CD14-positive monocyte (primary cell): ENCODE measurements around the gene MSMB. TPM values are rescaled to one million over a fixed set of nuclear protein-coding genes. Genes with fewer than 3 reads are reported as not detected.

Experiments used
- DNase-seq, 3 donors: peaks; one replicate each; pipeline ENCODE4 v3.0.0-alpha.2; 2011 to 2022
- H2AFZ ChIP-seq: 2 replicates; pipeline ENCODE4 v1.6.0; 2012; ENCODE audit warnings: mild to moderate bottlenecking, low read depth, low read length, inconsistent platforms; ENCODE audit not compliant: insufficient read depth, poor library complexity, severe bottlenecking
- H3K27ac ChIP-seq, 2 donors: 1 replicate in 1 of 2; 2 replicates in 1 of 2; pipeline ENCODE4 v1.5.1; 2012 to 2013; ENCODE audit warnings: low read length in 2 of 2, control low read depth in 1 of 2, inconsistent platforms in 1 of 2, low read depth in 1 of 2, mild to moderate bottlenecking in 1 of 2
- H3K27me3 ChIP-seq, 2 donors: one replicate each; pipeline versions ENCODE4 v1.6.0 to v1.6.1; 2011 to 2013; ENCODE audit warnings: low read length in 2 of 2; ENCODE audit not compliant: control insufficient read depth in 2 of 2, insufficient read depth in 2 of 2
- H3K36me3 ChIP-seq, 2 donors: replicated peaks in 1 of 2; 1 replicate in 1 of 2; 2 replicates in 1 of 2; pipeline versions ENCODE4 v1.5.1 to v1.6.1; 2012 to 2013; ENCODE audit warnings: low read length in 2 of 2, control low read depth in 1 of 2, inconsistent platforms in 1 of 2, mild to moderate bottlenecking in 1 of 2; ENCODE audit not compliant: insufficient read depth in 2 of 2, control insufficient read depth in 1 of 2
- H3K4me1 ChIP-seq, 2 donors: 1 replicate in 1 of 2; 2 replicates in 1 of 2; pipeline versions ENCODE4 v1.5.1 to v1.6.1; 2012 to 2013; ENCODE audit warnings: low read length in 2 of 2, control low read depth in 1 of 2, inconsistent platforms in 1 of 2, mild to moderate bottlenecking in 1 of 2, moderate library complexity in 1 of 2; ENCODE audit not compliant: insufficient read depth in 2 of 2, control insufficient read depth in 1 of 2
- H3K4me2 ChIP-seq: replicated peaks from 2 replicates; pipeline ENCODE3; 2012; ENCODE audit warnings: low read length, moderate library complexity, mild to moderate bottlenecking; ENCODE audit not compliant: poor library complexity, severe bottlenecking; ENCODE audit errors: extremely low read depth
- H3K4me3 ChIP-seq, 3 experiments: fragments of 200-600 bp in 1 of 3; sonication (generic) in 1 of 3; replicated peaks in 1 of 3; 1 replicate in 2 of 3; 2 replicates in 1 of 3; pipeline ENCODE4 v1.5.1; 2011 to 2013; ENCODE audit warnings: low read length in 3 of 3, mild to moderate bottlenecking in 3 of 3, control low read depth in 2 of 3, low read depth in 2 of 3, inconsistent platforms in 1 of 3, moderate library complexity in 1 of 3
- H3K79me2 ChIP-seq: 2 replicates; pipeline ENCODE4 v1.6.0; 2012; ENCODE audit warnings: mild to moderate bottlenecking, control low read depth, inconsistent platforms, low read length, moderate library complexity; ENCODE audit not compliant: insufficient read depth
- H3K9ac ChIP-seq: 2 replicates; pipeline ENCODE4 v1.6.0; 2017; ENCODE audit warnings: low read length, mild to moderate bottlenecking; ENCODE audit not compliant: insufficient read depth, poor library complexity, severe bottlenecking
- H3K9me3 ChIP-seq, 2 donors: replicated peaks in 1 of 2; 1 replicate in 1 of 2; 2 replicates in 1 of 2; pipeline versions ENCODE4 v1.5.1 to v1.6.1; 2012 to 2013; ENCODE audit warnings: low read length in 2 of 2, control low read depth in 1 of 2; ENCODE audit not compliant: control insufficient read depth in 1 of 2, insufficient read depth in 1 of 2
- H4K20me1 ChIP-seq: 2 replicates; pipeline ENCODE4 v1.6.0; 2012; ENCODE audit warnings: mild to moderate bottlenecking, low read length, control low read depth, moderate library complexity; ENCODE audit not compliant: insufficient read depth
- H3K27ac Mint-ChIP-seq, 7 donors: one replicate each; pipeline ENCODE4 v1.8.0; 2020; ENCODE audit warnings: mild to moderate bottlenecking in 7 of 7, mixed read lengths in 7 of 7, moderate library complexity in 6 of 7, inconsistent platforms in 2 of 7
- H3K27me3 Mint-ChIP-seq, 3 donors: one replicate each; pipeline ENCODE4 v1.8.0; 2021 to 2022; ENCODE audit warnings: low read depth in 3 of 3, mild to moderate bottlenecking in 3 of 3, mixed read lengths in 3 of 3, moderate library complexity in 3 of 3, inconsistent platforms in 1 of 3
- H3K36me3 Mint-ChIP-seq, 2 donors: one replicate each; pipeline ENCODE4 v1.8.0; 2020; ENCODE audit warnings: mixed read lengths in 2 of 2, inconsistent platforms in 1 of 2, mild to moderate bottlenecking in 1 of 2
- H3K4me1 Mint-ChIP-seq: one replicate; pipeline ENCODE4 v1.8.0; 2020; ENCODE audit warnings: mild to moderate bottlenecking, mixed read lengths
- H3K4me3 Mint-ChIP-seq, 2 donors: one replicate each; pipeline ENCODE4 v1.8.0; 2020; ENCODE audit warnings: mild to moderate bottlenecking in 2 of 2, mixed read lengths in 2 of 2, moderate library complexity in 1 of 2
- H3K9me3 Mint-ChIP-seq, 7 donors: one replicate each; pipeline ENCODE4 v1.8.0; 2020 to 2022; ENCODE audit warnings: mixed read lengths in 7 of 7, mild to moderate bottlenecking in 6 of 7, moderate library complexity in 6 of 7, inconsistent platforms in 2 of 7
- WGBS: methylation state at CpG from one replicate; pipeline ENCODE4 v1.1.5; 2013; ENCODE audit warnings: missing lambda C conversion rate; ENCODE audit not compliant: insufficient coverage; 5-methylcytosine and 5-hydroxymethylcytosine counted together
- intact Hi-C, 2 donors: fragments of 100-400 bp; cut with micrococcal nuclease; formaldehyde crosslinking; loops; one replicate each; pipeline versions ENCODE4 v1.15.0 to v1.15.1; 2023
- polyA plus RNA-seq, 3 donors: library from polyadenylated mRNA; depleted of rRNA in 1 of 3; unstranded in 2 of 3; stranded (reverse) in 1 of 3; fragments of 300-500 nt in 2 of 3; fragments of >200 nt in 1 of 3; fragmentation: Illumina TruSeq in 2 of 3; gene quantifications; 1 replicate in 2 of 3; 2 replicates in 1 of 3; pipeline ENCODE4 v1.2.3, GENCODE V29; 2012 to 2021
- TF ChIP-seq, protein P1 (sequence below): fragments of 200-600 bp; IDR thresholded peaks from one replicate; pipeline ENCODE4 v1.8.0; 2022; ENCODE audit warnings: antibody characterized with exemption, mild to moderate bottlenecking

The MSMB gene
- polyA plus RNA-seq, 3 donors, result not detected

DNA sequence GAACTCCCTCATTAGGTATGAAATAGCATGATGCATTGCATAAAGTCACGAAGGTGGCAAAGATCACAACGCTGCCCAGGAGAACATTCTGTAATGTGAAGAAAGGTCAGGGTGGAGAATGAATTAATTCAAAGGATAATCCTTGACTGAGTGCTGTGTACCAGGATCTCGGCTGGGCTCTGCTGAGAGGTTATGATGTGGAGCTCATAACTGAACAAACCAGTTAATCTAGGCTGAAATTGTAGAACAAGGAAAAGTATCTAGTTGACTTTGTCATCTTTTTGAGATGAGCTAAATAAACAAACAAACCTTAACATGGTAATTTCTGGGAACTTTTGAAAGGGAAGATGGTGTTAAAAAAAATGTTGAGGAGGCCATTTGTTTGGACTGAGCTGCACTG lies 6.1 kb downstream of the MSMB start:
- Histone ChIP-seq H3K4me2 (no peak overlapping the region), H3K79me2 (no peaks in the 10 kb centered on the region), H3K27ac (no peak overlapping the region), H3K36me3 (no peaks in the 10 kb centered on the region), H3K4me3 (no peak overlapping the region), H3K4me1 (no peaks in the 10 kb centered on the region), H4K20me1 (no peaks in the 10 kb centered on the region), H3K9me3 (no peaks in the 10 kb centered on the region), H3K9ac (no peak overlapping the region), H3K27me3 (no peaks in the 10 kb centered on the region), H2AFZ (peak overlapping the region; percentile 16)
- H3K9me3 Mint-ChIP-seq, result peaks cover 0 to 3% (median 0%) of the 10 kb centered on the region in 7 donors
- no peaks in the 10 kb centered on the region for H3K36me3 Mint-ChIP-seq
- WGBS, result 100% methylated on average over 2 of the region's 3 CpGs
- H3K27ac Mint-ChIP-seq, result no peak overlapping the region
- no peak for DNase-seq
- H3K4me1 Mint-ChIP-seq, result peaks cover 2% of the 10 kb centered on the region
- H3K27me3 Mint-ChIP-seq, result peaks cover 0 to 4% (median 0%) of the 10 kb centered on the region in 3 donors
- TF ChIP-seq, protein P1, sequence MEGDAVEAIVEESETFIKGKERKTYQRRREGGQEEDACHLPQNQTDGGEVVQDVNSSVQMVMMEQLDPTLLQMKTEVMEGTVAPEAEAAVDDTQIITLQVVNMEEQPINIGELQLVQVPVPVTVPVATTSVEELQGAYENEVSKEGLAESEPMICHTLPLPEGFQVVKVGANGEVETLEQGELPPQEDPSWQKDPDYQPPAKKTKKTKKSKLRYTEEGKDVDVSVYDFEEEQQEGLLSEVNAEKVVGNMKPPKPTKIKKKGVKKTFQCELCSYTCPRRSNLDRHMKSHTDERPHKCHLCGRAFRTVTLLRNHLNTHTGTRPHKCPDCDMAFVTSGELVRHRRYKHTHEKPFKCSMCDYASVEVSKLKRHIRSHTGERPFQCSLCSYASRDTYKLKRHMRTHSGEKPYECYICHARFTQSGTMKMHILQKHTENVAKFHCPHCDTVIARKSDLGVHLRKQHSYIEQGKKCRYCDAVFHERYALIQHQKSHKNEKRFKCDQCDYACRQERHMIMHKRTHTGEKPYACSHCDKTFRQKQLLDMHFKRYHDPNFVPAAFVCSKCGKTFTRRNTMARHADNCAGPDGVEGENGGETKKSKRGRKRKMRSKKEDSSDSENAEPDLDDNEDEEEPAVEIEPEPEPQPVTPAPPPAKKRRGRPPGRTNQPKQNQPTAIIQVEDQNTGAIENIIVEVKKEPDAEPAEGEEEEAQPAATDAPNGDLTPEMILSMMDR, result no peak
- intact Hi-C loops, result no loop called here
- no peak overlapping the region for H3K4me3 Mint-ChIP-seq

DNA sequence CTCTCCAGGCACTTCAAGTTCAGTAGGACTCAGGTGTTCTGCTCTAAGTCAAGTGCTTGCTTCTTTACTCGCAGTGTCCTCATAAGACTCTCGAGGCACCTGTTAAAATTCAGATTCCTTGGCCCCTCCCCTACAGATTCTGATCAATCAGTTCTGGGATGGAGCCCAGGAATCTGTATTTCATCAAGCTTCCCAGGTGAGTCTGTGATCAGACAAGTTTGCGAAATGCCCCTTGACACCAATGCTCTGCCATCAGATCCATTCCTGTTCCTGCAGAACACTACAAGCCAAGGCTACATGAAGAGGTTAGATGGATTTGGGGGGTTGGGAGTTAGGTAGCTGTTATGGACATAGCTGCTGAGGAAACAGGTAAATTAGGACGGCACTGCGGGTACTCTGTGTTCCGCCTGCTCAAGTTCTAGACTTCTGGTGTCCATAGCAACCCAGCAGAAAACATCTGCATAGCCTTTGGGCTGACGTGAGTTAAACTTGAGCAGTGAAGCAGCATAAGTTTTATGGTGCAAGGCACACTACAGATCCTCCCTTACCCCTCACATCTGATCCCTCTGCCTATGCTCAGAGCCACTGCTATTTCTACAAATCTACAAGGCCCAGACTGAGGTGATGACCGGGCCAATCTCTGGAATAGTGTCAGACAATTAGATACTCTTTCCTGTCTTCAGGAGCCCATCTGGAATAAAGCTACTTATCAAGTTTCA lies 8.8 kb downstream of the MSMB start:
- Mint-ChIP-seq H3K4me1 (peaks cover 5% of the 10 kb centered on the region), H3K27ac (no peak overlapping the region), H3K27me3 (peaks cover 0 to 3% (median 0%) of the 10 kb centered on the region in 3 donors), H3K36me3 (no peaks in the 10 kb centered on the region), H3K4me3 (no peak overlapping the region), H3K9me3 (no peaks in the 10 kb centered on the region)
- Histone ChIP-seq H3K4me1 (peaks cover 0 to 6% of the 10 kb centered on the region in 2 donors), H3K4me3 (no peak overlapping the region), H3K4me2 (no peak overlapping the region), H3K9me3 (no peaks in the 10 kb centered on the region), H2AFZ (no peak overlapping the region), H3K79me2 (no peaks in the 10 kb centered on the region), H3K27ac (no peak overlapping the region), H3K36me3 (no peaks in the 10 kb centered on the region), H3K9ac (no peak overlapping the region), H4K20me1 (no peaks in the 10 kb centered on the region), H3K27me3 (no peaks in the 10 kb centered on the region)
- intact Hi-C loops, result no loop called here
- DNase-seq, result no peak
- TF ChIP-seq, protein P1, result no peak
- WGBS, result 97% methylated on average over 7 of the region's 8 CpGs
